HG02763 (cell line): Measurements from ENCODE around the gene EID2B.

Source experiments
- ATAC-seq: cut with Tn5 transposase; IDR thresholded peaks from one replicate; pipeline ENCODE4 v1.9.1; 2021; ENCODE audit warnings: mild to moderate bottlenecking, moderate library complexity; ENCODE audit not compliant: unreplicated experiment

Gene EID2B

DNA sequence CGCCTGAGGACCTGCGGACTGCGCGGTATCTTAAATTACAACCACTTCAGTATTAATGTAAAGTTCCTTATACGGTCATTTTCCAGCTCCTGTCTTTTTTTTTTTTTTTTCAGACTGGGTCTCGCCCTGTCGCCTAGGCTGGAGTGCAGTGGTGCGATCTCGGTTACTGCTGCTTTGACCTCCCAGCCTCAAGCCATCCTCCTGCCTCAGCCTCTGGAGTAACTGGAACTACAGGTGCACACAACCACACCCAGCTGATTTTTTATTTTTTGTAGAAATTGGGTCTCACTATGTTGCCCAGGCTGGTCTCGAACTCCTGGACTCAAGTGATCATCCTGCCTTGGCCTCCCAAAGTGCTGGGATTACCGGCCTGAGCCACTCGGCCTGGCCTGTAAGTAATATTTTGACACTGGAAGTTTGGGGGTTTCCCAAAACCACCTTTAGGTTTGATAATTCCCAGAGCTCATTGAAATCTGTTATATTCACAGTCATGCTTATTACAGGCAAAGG lies 406 bp upstream of the EID2B start:
- no peak for ATAC-seq

DNA sequence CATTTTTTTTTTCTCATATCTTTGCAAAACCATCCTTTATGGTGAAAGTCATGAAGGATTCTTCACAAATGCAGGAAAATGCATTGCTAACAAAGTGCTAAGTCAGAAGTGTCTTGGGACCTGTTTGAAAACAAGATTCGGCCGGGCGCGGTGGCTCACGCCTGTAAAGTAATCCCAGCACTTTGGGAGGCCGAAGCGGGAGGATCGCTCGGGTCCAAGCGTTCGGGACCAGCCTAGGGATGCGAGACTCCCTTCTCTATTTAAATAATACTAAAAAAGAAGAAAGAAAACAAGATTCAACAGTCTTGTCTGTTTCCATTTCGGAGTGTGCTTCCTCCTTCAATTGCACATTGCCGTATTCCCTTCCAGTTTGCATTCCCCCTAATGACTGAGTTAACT lies 819 bp downstream of the EID2B start:
- ATAC-seq = no peak

DNA sequence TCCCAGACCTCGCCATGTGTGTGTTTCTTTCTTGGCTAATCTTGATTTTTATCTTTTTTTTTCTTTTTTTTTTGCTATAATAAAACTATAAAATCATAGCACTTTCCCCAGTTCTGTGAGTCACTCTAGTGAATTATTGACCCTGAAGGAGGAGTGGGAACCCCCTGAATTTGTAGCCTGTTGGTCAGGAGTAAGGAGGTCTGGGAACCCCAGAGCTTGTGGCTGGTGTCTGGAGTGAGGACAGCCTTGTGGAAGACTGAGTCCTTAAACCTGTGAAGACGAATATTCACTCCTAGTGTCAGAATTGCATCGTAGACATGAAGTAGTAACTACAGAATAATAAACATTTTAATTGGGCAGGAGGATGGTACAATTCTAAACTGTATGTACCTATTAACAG lies 7.4 kb downstream of the EID2B start:
- no peak for ATAC-seq

- ATAC-seq = no peak
Measured at GRCh38 chr19:39524495-39524894, 8.2 kb downstream of the EID2B start.

- no peak for ATAC-seq
Measured at GRCh38 chr19:39520541-39521484, 11.8 kb downstream of the EID2B start.

GRCh38 chr19:39518975-39519374 lies 13.7 kb downstream of the EID2B start:
- ATAC-seq = no peak

GRCh38 chr19:39518458-39518857 lies 14.2 kb downstream of the EID2B start:
- no peak for ATAC-seq

DNA sequence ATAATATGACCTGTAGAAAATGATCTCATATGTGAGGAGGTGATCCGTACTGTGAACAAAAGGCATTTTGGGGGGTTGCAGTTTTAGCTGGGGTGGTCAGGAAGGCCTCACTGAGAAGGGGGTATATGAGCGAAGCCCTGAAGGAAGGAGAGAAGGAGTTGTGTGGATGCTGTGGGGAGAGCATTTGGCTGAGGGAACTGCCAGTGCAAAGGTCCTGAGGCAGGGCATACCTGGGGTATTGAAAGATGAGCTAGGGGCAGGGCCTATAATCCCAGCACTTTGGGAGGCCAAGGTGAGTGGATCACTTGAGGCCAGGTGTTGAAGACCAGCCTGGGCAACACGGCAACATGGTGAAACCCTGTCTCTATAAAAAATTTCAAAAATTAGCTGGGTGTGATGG lies 15.2 kb downstream of the EID2B start:
- no peak for ATAC-seq

DNA sequence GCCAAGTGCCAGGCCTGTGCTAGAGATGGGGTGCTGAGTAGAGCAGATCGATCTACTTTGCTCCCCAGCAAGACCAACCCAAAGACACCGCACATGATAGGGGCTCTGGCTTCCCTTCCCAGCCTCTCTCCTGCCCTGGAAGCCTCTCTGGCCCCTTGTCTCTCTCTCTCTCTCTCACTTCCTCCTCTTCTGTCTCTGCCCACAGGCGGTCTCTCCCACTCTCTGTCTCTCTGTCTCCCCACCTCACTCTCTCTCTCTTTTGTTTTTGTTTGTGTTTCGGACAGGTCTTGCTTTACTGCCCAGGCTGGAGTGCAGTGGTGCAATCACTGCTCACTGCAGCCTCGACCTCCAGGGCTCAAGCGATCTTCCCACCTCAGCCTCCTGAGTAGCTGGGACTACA lies 16.4 kb downstream of the EID2B start:
- no peak for ATAC-seq

GRCh38 chr19:39515551-39516191 lies 17.0 kb downstream of the EID2B start:
- ATAC-seq = no peak

GRCh38 chr19:39514840-39515550 lies 17.7 kb downstream of the EID2B start, which contains the start of gene SELENOV:
Gene SELENOV, plus strand, starts transcription at chr19:39515139. Its CDS starts 74 bp downstream, at chr19:39515213.
- no peak for ATAC-seq

DNA sequence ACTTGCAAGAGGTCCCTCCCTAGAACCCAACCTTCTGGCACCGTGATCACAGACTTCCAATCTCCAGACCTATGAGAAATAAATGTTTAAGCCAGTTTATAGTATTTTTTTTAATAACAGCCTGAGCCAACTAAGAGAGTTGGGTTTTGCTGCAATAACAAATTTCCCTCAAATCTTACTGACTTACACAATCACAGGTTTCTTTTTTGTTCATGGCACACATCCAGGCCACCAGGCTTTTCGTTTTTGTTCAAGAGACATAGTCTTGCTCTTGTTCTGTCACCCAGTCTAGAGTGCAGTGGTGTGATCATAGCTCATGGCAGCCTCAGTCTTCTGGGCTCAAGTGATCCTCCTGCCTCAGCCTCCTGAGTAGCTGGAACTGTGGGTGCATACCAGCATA lies 19.7 kb downstream of the EID2B start:
- no peak for ATAC-seq

GRCh38 chr19:39509233-39509632 lies 23.4 kb downstream of the EID2B start:
- no peak for ATAC-seq

DNA sequence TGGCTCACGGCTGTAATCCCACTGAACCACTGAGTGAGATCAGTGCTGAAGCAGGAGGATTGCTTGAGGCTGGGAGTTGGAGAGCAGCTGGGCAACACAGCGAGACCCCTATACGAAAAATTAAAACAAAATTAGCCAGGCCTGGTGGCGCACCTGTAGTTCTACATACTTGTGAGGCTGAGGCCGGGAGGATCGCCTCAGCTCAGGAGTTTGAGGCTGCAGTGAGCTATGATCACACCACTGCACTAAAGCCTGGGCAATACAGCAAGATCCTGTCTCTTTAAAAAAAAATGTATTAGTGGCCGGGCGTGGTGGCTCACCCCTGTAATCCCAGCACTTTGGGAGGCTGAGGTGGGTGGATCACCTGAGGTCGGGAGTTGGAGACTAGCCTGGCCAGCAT lies 24.0 kb downstream of the EID2B start:
- ATAC-seq = no peak

- no peak for ATAC-seq
Measured at GRCh38 chr19:39507715-39508364, 24.8 kb downstream of the EID2B start.

DNA sequence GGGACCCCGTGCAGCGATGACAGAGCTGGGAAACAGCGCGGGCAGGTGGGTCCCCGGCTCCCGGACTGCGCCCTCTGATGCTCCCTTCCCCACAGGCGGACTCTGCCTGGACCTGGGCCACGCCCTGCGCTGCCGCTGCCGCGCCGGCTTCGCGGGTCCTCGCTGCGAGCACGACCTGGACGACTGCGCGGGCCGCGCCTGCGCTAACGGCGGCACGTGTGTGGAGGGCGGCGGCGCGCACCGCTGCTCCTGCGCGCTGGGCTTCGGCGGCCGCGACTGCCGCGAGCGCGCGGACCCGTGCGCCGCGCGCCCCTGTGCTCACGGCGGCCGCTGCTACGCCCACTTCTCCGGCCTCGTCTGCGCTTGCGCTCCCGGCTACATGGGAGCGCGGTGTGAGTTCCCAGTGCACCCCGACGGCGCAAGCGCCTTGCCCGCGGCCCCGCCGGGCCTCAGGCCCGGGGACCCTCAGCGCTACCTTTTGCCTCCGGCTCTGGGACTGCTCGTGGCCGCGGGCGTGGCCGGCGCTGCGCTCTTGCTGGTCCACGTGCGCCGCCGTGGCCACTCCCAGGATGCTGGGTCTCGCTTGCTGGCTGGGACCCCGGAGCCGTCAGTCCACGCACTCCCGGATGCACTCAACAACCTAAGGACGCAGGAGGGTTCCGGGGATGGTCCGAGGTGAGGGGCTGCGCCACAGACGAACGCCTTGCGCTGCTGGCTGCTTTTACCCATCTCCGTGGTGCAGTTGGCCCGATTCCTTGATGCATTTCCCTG lies 25.5 kb downstream of the EID2B start:
- no peak for ATAC-seq

DNA sequence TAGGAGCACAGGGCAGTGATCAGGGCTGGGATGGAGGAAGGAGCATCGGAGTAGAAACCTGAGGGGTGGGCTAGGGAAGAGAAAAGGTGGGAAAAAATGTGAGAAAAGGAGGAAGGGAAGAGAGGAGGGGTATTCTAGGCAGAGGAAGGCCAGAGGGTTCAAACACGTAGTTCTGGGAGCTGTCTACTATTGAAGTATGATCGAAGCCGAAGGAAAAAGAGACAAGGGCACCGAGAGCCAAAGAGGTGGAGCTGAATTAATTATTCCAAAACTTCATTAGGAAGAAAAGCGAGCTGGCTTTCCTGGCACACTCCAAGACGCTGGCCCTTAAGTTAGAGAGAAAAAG lies 26.1 kb downstream of the EID2B start:
- ATAC-seq = no peak

DNA sequence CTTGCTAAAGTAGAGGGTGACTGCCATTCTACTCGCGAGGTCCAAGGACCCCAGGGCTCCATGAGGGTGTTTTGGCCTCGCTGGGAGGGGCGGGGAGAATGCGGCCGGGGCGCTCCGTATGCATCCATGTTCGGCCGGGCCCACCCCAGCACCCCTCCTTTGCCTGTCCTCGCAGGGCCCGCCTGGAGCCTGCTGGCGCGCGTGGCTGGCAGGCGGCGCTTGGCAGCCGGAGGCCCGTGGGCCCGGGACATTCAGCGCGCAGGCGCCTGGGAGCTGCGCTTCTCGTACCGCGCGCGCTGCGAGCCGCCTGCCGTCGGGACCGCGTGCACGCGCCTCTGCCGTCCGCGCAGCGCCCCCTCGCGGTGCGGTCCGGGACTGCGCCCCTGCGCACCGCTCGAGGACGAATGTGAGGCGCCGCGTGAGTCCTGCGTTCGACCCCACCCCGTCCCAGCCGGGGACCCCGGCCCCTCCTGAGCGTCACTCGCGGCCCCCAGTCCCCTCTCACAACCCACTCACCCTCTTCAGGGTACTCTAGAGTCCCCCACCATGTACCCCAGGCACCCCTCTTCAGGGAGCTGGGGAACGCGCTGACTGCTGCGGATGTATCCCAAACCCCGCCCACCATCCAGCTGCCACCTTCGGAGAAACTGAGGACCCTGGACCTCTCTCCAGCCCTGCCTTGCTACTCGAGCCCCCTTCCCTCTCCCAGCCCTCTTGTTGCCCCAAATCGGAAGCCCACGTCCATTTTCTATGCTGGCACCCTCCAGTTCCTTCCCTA lies 29.8 kb downstream of the EID2B start:
- no peak for ATAC-seq

- no peak for ATAC-seq
Measured at GRCh38 chr19:39501340-39501739, 31.3 kb downstream of the EID2B start.
